ENCODE results near the gene JPH3. TPM values are rescaled to one million over a fixed set of nuclear protein-coding genes. Genes with fewer than 3 reads are reported as not detected.

JPH3 gene
- total RNA-seq, 1 experiment from 2014 or later: 0.57 TPM

DNA sequence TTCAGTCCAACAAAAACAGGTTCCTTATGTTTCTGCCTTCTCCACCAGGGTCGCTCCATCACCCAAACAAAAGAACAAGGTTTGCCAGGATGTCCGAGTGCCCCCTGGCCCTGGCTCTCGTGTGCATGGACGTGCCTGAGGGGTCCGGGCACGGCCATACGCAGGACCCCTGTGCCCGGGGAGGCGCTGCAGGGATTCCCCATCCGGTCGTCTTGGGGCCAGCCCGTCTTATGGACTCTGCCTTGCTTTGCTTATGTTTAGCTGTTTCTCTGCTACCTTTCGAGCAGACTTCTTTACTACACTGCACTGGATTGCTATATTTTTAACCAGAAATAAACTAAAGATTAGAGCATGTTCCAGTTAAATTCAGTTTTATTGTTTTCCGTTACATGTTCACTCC is 95.5 kb downstream of the JPH3 start:
- H3K4me1 Mint-ChIP-seq (ENCODE audit: low read depth, unreplicated experiment): no peaks in the 10 kb centered on the region
- H3K4me3 Mint-ChIP-seq (ENCODE audit: low read depth, unreplicated experiment): no peak overlapping the region
- CTCF ChIA-PET: interaction anchor here (0.6 kb wide), 1 partner anchor 109 kb away, joined by 3 read pairs; no protein-coding TSS in a partner anchor
- H3K9me3 Mint-ChIP-seq (ENCODE audit: low read depth, unreplicated experiment): no peaks in the 10 kb centered on the region
- no peaks in the 10 kb centered on the region for H3K27me3 Mint-ChIP-seq (ENCODE audit: unreplicated experiment)
- intact Hi-C loops (cut with micrococcal nuclease; ENCODE audit: unreplicated experiment): no loop called here
- no peak for TF ChIP-seq CTCF (IDR thresholded peaks at IDR 0.05; ENCODE audit: unreplicated experiment)
- no peak for DNase-seq
- no peak overlapping the region for H3K27ac Mint-ChIP-seq (ENCODE audit: unreplicated experiment)
- peaks cover 63% of the 10 kb centered on the region for H3K36me3 Mint-ChIP-seq (ENCODE audit: insufficient read depth, unreplicated experiment)
- no TSS peak for BruUV-seq (replicated peaks)

DNA sequence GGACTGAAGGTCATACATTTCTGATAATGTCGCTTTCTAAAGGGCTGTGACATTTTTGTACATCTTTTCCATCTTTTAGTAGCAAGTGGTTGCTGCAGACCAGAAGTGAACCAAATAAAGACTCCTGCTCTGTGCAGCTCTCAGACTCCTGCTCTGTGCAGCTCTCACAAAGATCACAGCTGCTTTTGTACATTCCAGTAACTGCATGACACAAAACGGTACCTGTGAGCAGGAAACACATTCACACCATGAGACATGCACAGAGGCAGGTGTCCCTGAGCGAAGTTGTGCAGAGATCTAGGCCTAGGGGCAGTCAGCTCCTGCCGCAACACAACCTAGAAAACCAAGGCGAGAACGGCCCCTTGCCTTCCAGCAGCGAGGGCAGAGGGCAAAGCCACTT is 95.9 kb downstream of the JPH3 start:
- CTCF ChIA-PET: no interaction called here
- H3K4me3 Mint-ChIP-seq (ENCODE audit: low read depth, unreplicated experiment): no peak overlapping the region
- BruUV-seq (replicated peaks): no TSS peak
- DNase-seq: no peak
- no peak overlapping the region for H3K27ac Mint-ChIP-seq (ENCODE audit: unreplicated experiment)
- no peaks in the 10 kb centered on the region for H3K4me1 Mint-ChIP-seq (ENCODE audit: low read depth, unreplicated experiment)
- TF ChIP-seq CTCF (IDR thresholded peaks at IDR 0.05; ENCODE audit: unreplicated experiment): no peak
- peaks cover 59% of the 10 kb centered on the region for H3K36me3 Mint-ChIP-seq (ENCODE audit: insufficient read depth, unreplicated experiment)
- intact Hi-C loops (cut with micrococcal nuclease; ENCODE audit: unreplicated experiment): no loop called here
- no peaks in the 10 kb centered on the region for H3K9me3 Mint-ChIP-seq (ENCODE audit: low read depth, unreplicated experiment)
- no peaks in the 10 kb centered on the region for H3K27me3 Mint-ChIP-seq (ENCODE audit: unreplicated experiment)

- CTCF ChIA-PET: no interaction called here
- DNase-seq: no peak
- H3K36me3 Mint-ChIP-seq (ENCODE audit: insufficient read depth, unreplicated experiment): peaks cover 62% of the 10 kb centered on the region
- H3K9me3 Mint-ChIP-seq (ENCODE audit: low read depth, unreplicated experiment): no peaks in the 10 kb centered on the region
- H3K4me3 Mint-ChIP-seq (ENCODE audit: low read depth, unreplicated experiment): no peak overlapping the region
- H3K27ac Mint-ChIP-seq (ENCODE audit: unreplicated experiment): no peak overlapping the region
- no peak for TF ChIP-seq CTCF (IDR thresholded peaks at IDR 0.05; ENCODE audit: unreplicated experiment)
- intact Hi-C loops (cut with micrococcal nuclease; ENCODE audit: unreplicated experiment): no loop called here
- no peaks in the 10 kb centered on the region for H3K27me3 Mint-ChIP-seq (ENCODE audit: unreplicated experiment)
- H3K4me1 Mint-ChIP-seq (ENCODE audit: low read depth, unreplicated experiment): no peaks in the 10 kb centered on the region
- BruUV-seq (replicated peaks): no TSS peak
Observed at GRCh38 chr16:87698676-87699199, 96.4 kb downstream of the JPH3 start.

DNA sequence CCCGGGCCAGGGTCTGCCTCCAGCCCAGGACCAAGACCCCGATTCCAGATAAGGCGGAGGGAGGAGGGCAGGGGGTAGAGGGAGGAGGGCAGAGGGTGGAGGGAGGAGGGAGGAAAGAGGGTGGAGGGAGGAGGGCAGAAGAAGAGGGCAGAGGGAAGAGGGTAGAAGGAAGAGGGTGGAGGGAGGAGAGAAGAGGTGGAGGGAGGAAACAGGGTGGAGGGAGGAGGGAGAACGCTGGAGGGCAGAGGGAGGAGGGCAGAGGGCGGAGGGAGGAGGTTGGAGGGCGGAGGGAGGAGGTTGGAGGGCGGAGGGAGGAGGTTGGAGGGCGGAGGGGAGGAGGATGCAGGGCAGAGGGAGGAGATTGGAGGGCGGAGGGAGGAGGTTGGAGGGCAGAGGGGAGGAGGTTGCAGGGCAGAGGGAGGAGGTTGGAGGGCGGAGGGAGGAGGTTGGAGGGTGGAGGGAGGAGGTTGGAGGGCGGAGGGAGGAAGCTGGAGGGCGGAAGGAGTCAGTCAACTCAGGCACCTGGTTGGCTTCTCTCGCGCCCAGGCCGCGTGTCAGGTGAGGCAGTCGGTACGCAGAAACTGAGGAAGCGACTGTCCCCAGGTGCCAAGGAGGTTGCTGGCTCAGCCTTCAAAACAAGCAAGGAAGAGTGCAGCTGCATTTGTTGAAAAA is 98.2 kb downstream of the JPH3 start:
- Mint-ChIP-seq H3K27me3 (ENCODE audit: unreplicated experiment) (no peaks in the 10 kb centered on the region), H3K4me3 (ENCODE audit: low read depth, unreplicated experiment) (no peak overlapping the region)
- DNase-seq: no peak

More for the DNA sequence above, 98.2 kb downstream of the JPH3 start:
- TF ChIP-seq CTCF (IDR thresholded peaks at IDR 0.05; ENCODE audit: unreplicated experiment): no peak
- Mint-ChIP-seq H3K27ac (ENCODE audit: unreplicated experiment) (no peak overlapping the region), H3K9me3 (ENCODE audit: low read depth, unreplicated experiment) (no peaks in the 10 kb centered on the region), H3K4me1 (ENCODE audit: low read depth, unreplicated experiment) (no peaks in the 10 kb centered on the region), H3K36me3 (ENCODE audit: insufficient read depth, unreplicated experiment) (peaks cover 52% of the 10 kb centered on the region)
- CTCF ChIA-PET: no interaction called here
- no TSS peak for BruUV-seq (replicated peaks)
- intact Hi-C loops (cut with micrococcal nuclease; ENCODE audit: unreplicated experiment): no loop called here

Data from Calu3 (cell line).